Body of pancreas (tissue), 4 donors: ENCODE data around the gene GABRB2.

Source experiments
- POLR2A ChIP-seq, 3 donors: fragments of 450-650 bp; IDR thresholded peaks; one replicate each; pipeline ENCODE4 v1.6.1; 2016; ENCODE audit warnings: antibody characterized with exemption in 3 of 3, mild to moderate bottlenecking in 2 of 3
- TF ChIP-seq, protein P1 (sequence below), 7 experiments: fragments of 450-650 bp in 4 of 7; fragments of 200-600 bp in 3 of 7; sonication (generic) in 3 of 7; IDR thresholded peaks; one replicate each; pipeline ENCODE4 v1.5.1; 2016 to 2019; ENCODE audit warnings: antibody characterized with exemption in 7 of 7

DNA sequence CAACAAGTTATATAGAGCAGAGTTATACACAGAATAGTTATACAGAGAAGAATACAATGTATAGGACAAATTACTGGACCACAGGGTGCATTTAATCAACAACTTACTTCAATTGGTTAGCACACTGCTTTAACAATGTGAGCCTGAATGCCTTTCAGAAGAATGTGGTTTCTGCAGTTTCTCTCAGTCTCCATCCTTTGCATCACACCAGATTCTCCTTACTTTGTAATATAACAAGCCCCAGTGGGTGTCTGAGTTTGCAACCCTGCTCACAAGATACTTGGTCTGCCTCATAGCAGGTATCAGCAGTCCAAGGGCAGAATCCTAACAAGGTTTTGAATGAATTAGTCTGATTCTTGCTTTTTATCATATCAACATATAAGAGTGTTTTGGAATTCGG is 114.6 kb downstream of the GABRB2 start:
- TF ChIP-seq, protein P1, sequence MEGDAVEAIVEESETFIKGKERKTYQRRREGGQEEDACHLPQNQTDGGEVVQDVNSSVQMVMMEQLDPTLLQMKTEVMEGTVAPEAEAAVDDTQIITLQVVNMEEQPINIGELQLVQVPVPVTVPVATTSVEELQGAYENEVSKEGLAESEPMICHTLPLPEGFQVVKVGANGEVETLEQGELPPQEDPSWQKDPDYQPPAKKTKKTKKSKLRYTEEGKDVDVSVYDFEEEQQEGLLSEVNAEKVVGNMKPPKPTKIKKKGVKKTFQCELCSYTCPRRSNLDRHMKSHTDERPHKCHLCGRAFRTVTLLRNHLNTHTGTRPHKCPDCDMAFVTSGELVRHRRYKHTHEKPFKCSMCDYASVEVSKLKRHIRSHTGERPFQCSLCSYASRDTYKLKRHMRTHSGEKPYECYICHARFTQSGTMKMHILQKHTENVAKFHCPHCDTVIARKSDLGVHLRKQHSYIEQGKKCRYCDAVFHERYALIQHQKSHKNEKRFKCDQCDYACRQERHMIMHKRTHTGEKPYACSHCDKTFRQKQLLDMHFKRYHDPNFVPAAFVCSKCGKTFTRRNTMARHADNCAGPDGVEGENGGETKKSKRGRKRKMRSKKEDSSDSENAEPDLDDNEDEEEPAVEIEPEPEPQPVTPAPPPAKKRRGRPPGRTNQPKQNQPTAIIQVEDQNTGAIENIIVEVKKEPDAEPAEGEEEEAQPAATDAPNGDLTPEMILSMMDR (IDR thresholded peaks at IDR 0.05), result no peak
- no peak for TF ChIP-seq POLR2A (IDR thresholded peaks at IDR 0.05)
